GM19328 (cell line): ENCODE results near the gene DNAAF8.

ENCODE experiments used
- ATAC-seq: cut with Tn5 transposase; IDR thresholded peaks from one replicate; pipeline ENCODE4 v1.9.1; 2021; ENCODE audit warnings: mild to moderate bottlenecking, moderate library complexity; ENCODE audit not compliant: unreplicated experiment

Gene DNAAF8

DNA sequence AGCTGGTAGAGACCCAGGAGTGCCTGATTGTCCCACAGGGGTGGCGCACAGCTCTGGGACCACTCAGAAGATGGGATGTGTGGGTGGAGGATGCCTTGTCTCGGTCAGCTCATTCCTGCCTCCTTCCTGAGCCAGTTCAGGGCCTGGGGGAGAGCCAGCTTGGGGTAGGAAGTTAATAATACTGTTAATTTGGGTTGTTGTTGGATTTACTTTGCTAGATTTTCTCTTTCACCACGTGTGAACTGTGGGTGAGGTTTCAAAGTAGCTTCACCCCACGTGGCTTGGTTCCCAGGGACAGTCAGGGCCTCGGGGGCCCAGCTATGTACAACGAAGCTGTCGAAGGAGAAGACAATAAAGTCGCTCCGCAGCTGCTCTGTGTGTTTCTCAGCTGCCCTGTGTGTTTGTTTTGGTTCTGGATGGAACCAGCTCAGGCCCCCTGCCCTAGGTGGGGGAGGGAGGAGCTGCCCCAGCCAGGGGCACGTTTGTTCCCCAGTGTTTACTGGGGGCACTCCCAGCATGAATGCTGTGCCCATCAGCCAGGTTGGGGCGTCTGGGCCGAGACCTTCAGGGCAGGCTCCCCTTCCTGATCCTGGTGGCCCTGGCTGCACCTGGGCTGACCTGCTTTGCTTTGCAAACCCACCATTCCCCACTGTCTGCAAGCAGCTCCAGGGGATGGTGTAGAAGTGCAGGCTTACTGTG lies 38.7 kb upstream of the DNAAF8 start:
- ATAC-seq: no peak

GRCh38 chr16:4696172-4696904 lies 38.0 kb upstream of the DNAAF8 start:
- ATAC-seq: no peak

DNA sequence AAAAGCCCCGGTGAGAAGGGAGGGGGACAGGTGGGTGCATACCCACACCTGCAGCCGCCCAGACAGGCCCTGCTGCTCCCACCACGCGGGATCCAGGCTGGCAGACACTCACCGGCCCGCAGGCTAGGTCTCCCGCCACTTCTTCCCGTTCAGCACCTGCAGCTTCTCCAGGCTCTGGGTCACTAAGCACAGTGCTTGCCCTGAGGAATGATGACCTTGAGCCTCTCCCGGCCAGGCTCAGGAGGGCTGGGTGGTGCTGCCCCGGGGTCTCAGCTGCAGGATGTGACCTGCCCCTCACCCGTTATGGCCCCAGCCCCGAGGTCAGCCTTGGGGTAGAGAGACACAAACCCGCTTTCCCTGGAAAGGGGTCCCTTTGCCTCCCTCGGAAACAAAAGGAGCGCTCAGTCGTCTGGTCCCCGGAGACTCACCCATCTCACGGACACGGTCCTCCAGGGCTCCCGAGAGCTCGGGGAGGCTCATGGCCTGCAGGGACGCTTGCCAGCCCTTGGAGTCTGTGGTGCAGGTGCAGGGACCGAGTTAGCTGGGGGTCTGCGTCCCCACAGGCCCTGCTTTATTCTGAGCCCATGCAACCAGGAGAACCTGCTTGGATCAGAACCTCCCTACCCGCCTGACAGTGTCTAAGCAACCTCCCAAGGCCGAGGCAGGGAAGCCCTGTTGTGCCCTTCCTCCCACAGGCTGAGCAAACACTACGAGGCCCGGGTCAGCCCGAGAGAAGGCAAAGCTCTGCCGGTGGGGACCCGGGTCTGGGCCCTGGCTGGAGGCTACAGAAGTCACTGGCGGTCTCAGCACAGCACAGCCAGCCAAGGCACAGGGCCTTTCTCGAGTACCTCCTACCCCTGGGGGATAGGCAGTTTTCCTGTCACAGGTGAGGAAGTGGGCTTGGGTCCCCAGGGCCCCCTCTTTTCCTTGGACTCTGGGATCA lies 37.2 kb upstream of the DNAAF8 start:
- no peak for ATAC-seq

DNA sequence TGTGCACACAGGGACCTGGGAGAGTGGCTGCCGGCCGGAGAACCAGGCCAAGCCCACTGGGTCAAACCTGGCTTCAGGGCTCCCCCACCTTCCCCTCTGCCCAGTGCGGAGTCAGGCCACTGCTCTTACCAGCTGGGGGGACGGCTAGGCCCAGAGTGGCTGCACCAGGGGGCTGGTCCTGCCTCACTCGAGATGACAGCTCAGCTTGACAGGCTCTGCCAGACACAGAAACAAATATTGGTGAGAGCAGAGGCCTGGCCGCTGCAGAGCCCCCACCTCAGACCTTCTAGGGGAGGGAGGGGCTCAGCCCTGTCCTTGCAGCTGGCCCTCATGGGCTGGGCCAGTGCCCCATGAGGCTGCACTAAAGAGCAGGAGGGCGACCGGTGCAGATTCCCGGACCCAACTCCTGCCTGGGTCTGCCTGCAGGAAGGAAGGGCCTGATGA lies 36.5 kb upstream of the DNAAF8 start:
- ATAC-seq: no peak

DNA sequence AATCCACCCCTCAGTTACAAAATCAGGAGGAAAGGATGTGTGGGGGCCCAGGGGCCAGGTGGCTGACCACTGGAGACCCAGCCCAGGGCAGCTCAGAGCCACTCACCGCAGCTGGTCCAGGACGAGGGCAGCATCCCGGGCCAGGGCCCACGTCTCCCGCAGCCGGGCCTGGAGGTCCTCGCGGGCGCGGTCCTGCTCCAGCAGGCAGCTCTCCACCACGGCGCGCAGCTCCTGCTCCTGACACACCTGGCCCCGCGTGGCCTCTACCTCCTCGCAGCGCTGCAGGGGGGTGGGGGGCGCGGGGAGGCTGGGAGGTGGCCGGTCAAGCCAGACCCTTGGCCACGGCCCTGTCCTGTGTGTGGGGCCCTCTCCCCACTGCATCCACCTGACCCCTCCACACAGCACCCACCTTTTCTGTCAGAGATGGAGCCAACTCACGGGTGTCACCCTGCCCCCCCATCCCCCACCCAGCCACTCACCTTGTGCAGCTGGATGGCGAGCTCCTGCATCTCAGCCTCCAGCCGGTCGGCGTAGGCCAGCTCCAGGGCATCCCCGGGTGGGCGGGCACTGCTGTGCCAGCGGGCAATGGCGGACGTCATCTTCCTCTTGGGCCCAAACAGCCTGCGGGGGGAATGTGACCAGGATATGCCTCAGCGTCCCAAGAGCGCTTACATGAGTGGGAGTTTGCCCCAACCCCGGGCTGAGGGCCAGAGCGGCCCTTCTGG lies 35.9 kb upstream of the DNAAF8 start:
- ATAC-seq: no peak

DNA sequence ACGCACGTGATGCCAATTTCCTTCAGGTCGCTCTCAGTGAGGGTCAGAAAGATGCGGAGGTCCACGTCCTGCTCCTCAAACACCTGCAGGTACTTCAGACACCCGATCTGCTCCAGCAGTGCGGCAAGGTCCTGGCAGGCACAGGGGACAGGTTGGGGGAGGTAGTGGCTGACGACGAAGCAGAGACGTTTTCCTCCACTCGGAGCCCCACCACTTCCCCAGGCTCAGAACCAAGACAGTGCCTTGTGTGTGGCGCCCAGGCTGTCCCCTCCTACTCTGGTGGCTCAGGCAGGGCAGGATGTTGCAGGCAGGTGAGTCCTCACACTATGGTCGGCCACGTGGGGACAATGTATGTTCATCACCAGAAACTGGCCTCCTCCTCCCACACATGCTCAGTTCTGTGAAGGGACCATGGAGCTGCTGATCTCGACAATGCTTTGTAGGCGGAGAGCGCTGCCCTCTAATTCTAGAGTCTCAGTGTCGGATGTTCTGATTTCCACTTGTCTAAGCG lies 35.2 kb upstream of the DNAAF8 start:
- no peak for ATAC-seq

DNA sequence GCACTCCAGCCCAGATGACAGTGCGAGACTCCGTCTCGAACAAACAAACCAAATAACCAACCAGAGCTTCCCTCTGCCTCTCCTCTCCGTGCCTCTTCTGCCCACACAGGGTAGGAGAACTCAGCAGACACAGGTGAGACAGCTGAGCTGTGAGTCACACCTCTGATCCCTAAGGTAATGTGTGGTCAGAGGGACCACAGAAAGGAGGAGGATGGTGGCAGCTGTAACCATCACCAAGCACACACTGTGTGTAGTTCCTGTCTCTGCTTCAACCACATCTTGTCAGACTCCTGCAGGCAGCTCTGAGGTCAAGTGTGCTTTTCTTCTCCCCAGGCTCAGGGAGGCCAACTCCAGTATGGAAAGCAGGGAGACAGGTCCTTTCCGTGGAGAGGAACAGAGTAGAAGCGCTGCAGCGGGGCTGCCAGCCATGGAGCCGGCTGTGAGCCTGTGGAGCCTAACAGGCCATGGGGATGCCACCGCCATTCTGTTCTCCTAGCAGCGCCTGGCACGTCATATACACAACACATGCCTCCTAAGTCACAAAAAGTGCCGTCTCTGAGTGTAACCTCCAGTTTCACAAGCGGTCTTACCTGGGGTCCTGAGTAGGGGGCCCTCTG lies 33.8 kb upstream of the DNAAF8 start:
- no peak for ATAC-seq

DNA sequence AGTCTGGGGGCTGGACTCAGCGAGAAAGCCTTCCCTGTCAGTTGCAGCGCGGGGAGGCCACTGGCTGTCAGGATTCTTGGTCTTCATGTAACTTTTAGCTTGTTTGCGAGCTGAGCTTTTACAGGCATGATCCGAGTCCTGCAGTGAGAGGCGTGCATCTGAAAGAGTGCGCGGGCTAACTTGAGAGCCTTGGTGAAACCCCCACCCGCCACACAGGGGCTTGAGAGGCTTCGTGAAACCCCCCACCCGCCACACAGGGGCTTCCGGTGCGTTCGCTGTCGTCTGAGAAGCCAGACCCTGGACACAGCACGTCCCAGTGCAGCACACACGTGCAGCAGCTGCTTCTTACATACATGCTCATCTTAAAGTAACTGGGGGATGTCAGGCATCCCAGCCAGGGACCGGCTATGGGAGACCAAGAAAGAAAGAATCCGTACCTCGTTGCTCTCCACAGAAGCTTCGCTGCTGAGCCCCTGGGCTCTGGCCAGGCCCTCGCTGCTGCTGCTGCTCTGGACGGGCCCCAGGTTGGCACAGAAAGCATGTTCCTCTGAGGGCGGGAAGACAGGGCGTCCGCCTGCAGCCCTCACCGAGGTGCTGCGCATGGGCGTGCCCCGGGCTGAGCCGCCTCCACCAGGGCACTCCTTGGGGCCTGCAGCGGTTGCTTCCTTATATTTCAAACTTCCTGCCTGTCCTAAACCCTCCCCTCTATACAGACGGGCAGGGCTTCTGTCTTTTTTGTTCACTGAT lies 33.2 kb upstream of the DNAAF8 start:
- no peak for ATAC-seq

- ATAC-seq: no peak
These were observed 32.4 kb upstream of the DNAAF8 start for GRCh38 chr16:4701791-4702465.

GRCh38 chr16:4702466-4702808 lies 31.9 kb upstream of the DNAAF8 start:
- ATAC-seq: no peak

DNA sequence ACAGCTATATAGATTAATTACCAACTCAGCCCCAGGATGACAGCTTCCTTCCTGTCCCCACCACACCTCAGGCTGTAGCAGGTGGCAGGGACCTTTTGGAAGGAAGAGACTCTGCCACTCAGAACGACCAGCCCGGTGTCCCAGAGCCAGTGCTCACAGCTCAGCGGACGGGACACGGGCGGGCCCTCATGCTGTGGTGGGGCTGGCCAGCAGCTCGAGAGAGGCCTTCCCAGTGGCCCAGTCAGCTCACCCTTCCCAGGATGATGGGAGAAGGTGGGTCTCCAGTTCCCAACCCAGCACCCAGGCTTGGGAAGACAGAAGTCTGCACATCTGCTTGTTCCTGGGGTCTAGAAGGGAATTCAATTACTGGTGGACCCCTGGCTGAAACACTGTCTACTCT lies 30.4 kb upstream of the DNAAF8 start:
- ATAC-seq: no peak

DNA sequence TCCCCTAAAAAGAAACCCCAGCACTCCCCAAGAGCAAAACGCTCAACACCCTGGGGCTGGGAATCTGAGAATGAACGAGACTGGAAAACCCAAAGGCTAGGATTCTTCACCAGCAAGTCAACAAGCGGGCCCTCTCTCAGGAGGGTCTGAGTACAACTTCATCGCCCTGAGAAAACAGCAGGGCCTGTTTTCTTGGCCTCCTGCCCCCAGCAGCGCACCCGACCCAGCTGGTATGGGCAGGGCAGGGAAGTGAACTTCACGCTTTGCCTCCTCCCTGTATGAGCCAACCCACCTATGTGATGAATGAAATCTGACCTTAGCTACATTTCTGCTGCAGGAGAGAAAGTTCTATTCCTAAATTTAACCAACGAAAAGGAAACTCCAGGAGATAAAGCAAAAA lies 29.8 kb upstream of the DNAAF8 start:
- ATAC-seq: no peak

GRCh38 chr16:4704913-4705312 lies 29.4 kb upstream of the DNAAF8 start:
- ATAC-seq: no peak

- ATAC-seq: no peak
These were observed 27.5 kb upstream of the DNAAF8 start for GRCh38 chr16:4706871-4707270.

GRCh38 chr16:4709481-4709880 lies 24.9 kb upstream of the DNAAF8 start:
- no peak for ATAC-seq

DNA sequence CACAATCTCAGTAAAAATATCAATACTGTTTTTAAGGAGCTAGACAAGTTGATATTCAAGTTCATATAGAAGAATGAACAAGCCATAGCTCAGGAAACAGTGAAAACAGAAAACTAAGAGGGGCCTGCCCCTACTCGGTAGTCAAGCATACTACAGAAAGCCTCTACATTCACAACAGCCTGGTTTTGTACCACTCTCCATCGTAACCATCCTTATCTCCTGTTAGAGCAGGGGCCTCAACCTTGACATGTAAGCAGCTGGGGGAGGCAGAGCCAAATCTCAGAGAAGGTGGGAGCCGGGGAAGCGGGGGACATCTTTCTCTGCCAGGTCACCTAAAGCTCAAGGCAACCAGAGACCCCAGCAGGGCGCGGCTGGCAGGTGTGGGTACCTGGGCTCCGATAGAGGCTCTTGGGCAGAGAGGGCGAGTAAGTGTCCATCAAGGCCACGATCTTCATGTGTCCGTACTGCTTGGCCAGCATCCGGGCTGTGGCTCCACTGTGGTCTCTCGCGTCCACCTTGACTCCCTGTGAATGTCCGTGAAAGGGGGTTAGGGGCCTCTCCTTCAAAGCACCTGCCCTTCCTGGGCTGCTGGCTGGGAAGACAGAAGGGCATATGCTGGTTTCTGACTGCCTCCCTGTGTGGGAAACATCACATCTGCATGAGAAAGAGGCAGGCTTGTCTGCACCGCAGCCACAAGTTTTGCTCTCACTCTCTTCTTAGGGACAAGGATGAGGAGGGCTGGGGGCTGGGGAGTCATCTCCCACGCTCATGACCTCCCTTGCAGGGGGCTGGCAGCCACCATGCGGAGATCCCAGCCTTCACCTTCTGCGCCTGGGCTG lies 20.5 kb upstream of the DNAAF8 start:
- no peak for ATAC-seq

- no peak for ATAC-seq
These were observed 19.3 kb upstream of the DNAAF8 start for GRCh38 chr16:4714996-4715395.

DNA sequence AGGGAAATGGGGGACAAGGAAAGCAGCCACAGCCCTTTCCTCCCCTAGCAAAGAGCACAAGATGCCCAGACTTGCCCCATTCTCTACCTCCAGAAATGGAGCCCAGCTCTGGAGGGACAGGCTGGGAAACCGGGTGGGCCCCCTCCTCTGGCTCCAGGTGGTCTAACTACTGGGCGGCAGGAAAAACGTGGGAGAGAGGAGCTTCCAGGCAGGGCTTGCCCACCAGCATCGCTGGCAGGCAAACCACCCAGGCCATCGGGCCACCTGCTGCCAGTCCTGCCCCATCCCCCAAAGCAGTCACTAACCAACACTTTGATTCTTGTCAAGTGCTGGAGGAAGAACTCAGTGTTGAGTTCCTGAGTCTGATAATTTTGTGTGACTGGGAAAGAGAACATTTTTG lies 15.9 kb upstream of the DNAAF8 start:
- no peak for ATAC-seq
